Stimulated activated CD4-positive, alpha-beta T cell treated with anti-CD3 and anti-CD28 coated beads, TNF-alpha, amount 100 ng/mL, for 1 hour (primary cell): ENCODE measurements around the gene SNRNP35.
"Not testable (repeated sequence)": the region's sequence is repeated elsewhere in the genome, so short reads cannot be mapped to it uniquely, and the experiment has no call there.

Experiments used
- DNase-seq, 3 donors: peaks; one replicate each; pipeline ENCODE4 v3.0.0-alpha.2; 2020; ENCODE audit warnings: low read depth in 3 of 3, low spot score in 1 of 3

SNRNP35 gene, protein sequence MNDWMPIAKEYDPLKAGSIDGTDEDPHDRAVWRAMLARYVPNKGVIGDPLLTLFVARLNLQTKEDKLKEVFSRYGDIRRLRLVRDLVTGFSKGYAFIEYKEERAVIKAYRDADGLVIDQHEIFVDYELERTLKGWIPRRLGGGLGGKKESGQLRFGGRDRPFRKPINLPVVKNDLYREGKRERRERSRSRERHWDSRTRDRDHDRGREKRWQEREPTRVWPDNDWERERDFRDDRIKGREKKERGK

DNA sequence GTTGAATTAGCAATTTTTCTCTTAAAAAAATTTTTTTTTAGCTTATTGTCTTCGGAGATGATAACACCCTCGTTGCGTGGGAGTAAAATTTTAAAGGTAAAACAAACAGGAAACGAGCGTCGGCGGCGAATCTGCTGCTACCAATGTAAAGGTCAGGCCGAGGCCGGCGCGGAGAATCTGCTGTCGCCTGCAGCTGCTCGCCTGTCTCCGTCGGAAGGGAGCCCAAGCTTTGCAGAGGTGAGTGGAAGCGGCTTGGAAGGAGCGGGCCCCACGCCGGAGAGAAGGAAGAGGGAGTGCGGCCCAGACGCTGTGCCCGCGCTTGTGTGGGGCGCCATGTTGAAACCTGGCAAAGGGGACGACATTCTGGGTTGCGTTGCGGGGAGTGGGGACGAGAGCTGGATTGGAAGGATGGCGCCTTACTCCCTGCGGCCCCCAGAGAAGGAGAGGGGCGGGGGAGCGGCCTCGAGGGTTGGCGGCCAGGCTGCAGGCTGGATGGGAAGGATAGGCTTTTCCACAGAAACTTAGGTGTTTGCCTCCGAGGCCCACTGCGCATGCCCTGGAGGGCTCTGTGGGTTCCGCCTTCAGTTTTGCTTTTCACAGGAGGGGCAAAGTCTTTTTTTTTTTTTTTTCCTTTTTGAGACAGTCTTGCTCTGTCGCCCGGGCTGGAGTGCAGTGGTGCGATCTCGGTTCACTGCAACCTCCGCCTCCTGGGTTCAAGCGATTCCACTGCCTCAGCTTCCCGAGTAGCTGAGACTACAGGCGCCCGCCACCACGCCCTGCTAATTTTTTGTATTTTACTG, at the start of gene SNRNP35:
Gene SNRNP35 (plus strand): TSS at position 160 of the 800 bp plus-strand sequence. CDS start 7,402 bp downstream, outside the sequence.
- peak; percentile 63 to 68 (median 67) for DNase-seq

DNA sequence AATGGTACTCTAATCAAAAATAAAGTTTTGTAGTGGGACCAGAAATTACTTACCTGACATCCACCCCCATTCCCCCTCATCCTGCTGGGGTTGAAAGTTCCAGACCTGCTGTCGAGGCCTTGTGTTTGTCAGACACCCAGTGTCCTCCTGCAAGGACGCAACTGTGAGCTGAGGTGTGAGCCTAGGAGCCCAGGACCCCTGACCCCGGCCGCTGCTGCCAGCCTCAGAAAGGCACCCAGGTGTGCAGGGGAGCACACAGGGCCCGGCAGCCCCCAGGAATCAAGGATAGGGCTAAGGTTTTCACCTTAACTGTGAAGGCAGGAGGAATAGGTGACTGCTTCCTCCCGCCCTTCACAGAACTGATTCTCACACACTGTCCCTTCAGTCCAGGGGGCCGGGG, 49.3 kb upstream of the SNRNP35 start:
- DNase-seq: not testable (repeated sequence)

DNA sequence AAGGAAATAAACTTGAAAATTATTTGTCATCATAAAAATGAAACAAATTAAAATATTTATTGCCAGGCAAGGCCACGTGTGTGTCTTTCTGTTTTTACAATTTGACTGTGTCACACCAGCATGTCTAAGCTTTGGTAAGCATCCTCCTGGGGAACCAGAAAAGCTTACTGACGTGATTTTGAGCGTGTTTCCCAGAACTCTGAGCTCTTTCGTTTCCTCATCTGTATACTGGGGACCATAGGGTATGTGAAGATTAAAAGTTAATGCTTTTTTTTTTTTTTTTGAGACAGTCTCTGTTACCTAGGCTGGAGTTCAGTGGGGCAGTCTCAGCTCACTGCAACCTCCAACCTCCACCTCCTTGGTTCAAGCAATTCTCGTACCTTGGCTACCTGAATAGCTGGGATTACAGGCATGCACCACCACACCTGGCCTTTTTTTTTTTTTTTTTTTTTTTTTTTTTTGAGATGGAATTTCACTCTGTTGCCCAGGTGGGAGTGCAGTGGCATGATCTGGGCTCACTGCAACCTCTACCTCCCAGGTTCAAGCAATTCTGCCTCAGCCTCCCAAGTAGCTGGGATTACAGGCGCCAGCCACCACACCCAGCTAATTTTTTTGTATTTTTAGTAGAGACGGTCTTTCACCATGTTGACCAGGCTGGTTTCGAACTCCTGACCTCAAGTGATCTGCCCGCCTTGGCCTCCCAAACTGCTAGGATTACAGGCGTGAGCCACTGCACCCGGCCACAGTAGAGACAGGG, 48.5 kb upstream of the SNRNP35 start:
- not testable (repeated sequence) for DNase-seq

DNA sequence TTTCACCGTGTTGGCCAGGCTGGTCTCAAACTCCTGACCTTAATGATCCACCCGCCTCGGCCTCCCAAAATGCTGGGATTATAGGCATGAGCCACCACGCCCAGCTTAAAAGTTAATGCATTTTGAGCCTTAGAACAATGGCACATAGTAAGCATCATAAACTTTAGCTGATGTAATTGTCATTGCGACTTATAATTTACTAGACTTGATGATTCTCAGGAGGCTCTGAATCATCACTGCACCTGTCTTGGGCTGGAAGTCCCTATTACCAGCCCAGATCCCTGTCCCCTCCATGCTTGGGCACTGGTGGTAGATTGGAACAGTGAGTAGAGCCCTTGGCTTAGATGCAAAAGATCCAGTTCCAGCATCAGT, 47.9 kb upstream of the SNRNP35 start:
- DNase-seq: no peak

DNA sequence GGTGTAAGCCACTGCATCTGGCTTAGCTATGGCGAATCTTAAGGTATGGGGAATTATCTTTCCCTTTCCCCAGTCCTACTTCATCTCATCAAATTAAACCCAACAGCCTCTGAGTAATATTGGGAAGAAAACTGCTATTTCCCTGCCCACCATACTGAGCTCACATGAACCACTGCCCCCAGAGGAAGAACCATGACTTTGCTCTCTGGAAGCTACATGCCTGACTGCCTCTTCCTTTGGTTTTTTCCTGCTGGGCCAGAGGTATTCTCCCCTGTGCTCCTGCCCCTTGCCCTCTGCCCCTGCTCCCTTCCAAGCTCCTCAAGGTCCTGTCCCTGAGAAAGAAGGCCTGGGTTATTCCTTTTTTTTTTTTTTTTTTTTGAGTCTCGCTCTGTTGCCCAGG, 36.6 kb upstream of the SNRNP35 start:
- no peak for DNase-seq

DNA sequence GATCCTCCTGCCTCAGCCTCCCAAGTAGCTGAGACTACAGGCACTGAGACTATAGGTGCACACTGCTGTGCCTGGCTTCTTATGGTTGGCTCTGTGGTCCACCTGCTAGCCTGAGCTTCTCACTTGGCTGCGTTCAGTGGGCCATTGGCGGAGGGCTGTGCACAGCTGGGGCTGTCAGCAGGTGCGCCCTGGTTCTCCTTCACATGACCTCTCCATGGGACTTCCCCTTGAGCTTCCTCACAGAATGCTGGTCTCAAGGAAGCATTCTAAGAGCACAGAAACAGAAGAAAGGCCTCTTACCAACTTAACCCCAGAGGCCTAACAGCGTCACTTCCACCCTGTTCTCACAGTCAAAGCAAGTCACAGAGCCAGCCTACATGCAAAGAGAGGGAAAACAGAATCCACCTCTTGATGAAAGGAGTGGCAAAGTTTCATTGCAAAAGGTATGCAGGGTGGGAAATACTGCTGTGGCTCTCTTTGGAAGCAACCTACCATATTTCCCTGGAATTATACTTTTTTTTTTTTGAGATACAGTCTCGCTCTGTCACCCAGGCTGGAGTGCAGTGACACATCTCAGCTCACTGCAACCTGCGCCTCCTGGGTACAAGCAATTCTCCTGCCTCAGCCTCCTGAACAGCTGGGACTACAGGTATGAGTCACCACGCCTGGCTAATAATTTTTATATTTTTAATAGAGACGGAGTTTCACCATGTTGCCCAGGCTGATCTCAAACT, 30.7 kb upstream of the SNRNP35 start:
- no peak for DNase-seq

DNA sequence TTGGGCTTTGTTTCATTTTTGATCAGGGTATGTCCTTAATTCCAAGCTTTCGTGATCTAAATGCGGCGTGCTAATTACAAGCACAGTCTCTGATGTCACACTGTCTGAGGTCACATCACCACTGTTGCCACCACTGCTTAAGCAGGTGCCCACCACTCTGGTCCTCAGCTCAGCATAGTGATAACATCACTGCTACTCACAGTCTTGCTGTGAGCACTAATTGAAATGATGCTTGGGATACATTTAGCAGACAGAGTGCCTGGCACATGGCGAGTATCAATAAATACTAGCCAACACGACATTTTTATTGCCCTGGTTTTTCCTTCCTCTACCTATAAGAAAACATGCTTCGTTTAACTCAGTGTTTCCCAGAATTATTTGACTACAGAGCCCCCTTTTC, 29.3 kb upstream of the SNRNP35 start:
- no peak for DNase-seq

DNA sequence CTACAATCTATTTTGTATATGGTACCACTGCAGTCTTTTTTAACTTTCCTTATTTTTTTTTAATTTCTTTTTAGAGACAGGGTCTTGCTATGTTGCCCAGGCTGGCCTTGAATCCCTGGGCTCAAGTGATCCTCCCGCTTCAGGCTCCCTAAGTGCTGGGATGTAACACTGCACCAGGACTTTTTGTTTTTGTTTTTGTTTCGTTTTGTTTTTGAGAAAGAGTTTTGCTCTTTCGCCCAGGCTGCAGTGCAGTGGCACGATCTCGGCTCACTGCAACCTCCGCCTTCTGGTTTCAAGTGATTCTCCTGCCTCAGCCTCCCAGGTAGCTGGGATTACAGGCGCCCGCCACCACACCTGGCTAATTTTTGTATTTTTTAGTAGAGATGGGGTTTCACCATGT, 28.8 kb upstream of the SNRNP35 start:
- DNase-seq: not testable (repeated sequence)

DNA sequence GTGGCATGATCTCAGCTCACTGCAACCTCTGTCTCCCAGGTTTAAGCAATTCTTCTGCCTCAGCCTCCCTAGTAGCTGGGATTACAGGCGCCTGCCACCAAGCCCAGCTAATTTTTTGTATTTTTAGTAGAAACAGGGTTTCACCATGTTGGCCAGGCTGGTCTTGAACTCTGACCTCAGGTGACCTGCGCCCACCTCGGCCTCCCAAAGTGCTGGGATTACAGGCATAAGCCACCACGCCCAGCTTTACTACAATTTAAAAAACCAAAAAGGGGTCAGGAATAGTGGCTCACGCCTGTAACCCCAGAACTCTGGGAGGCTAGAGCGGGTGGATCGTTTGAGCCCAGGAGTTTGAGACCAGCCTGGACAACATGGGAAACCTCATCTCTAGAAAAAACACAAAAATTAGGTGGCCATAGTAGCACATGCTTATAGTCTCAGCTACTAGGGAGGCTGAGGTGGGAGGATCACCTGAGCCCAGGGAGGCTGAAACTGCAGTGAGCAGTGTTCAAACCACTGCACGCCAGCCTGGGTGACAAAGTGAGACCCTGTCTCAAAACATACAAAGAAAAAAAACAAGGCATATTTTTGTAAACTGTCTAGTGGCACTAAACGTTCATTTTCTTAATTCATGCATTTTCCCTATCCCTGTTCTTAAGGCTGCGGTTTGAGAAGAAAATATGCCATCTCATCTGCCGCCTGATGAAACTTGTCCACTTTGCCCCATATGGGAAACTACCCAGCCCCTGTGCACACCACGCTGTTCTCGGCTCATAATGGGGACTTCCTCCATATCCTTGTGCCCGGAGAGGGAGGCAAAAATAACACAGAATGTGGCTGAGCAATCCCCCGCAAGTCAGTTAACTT, 25.8 kb upstream of the SNRNP35 start:
- peak in 1 of 3 donors; percentile 13 for DNase-seq

DNA sequence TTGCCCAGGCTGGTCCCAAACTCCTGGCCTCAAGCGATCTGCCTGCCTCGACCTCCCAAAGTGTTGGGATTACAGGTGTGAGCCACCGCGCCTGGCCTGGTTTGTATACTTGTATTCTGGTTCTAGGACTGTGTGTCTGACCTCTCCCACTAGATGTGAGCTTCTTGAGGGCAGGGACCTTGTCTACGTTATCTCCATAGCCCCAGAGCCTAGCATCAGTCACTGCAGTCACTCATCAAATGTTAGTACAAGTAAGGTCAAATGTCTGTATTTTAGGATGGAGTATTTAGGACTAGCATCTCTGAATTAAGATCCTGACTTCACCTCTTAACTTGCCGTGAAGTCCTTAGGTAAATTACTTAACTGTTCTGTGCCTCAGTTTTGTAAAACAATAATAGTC, 24.3 kb upstream of the SNRNP35 start:
- no peak for DNase-seq

DNA sequence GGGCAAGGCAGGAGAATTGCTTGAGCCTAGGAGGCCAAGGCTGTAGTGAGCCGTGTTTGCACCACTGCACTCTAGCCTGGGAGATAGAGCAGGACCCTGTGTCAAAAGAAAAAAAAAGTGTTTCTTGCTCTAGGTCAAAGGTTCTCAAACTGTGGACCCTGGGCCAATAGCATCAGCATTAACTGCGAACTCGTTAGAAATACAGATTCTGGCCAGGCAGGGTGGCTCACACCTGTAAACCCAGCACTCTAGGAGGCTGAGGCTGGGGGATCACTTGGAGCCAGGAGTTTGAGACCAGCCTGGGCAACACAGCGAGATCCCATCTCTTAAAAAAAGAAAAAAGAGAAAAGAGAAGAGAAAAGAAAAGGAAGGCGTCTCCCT, 22.3 kb upstream of the SNRNP35 start:
- no peak for DNase-seq

DNA sequence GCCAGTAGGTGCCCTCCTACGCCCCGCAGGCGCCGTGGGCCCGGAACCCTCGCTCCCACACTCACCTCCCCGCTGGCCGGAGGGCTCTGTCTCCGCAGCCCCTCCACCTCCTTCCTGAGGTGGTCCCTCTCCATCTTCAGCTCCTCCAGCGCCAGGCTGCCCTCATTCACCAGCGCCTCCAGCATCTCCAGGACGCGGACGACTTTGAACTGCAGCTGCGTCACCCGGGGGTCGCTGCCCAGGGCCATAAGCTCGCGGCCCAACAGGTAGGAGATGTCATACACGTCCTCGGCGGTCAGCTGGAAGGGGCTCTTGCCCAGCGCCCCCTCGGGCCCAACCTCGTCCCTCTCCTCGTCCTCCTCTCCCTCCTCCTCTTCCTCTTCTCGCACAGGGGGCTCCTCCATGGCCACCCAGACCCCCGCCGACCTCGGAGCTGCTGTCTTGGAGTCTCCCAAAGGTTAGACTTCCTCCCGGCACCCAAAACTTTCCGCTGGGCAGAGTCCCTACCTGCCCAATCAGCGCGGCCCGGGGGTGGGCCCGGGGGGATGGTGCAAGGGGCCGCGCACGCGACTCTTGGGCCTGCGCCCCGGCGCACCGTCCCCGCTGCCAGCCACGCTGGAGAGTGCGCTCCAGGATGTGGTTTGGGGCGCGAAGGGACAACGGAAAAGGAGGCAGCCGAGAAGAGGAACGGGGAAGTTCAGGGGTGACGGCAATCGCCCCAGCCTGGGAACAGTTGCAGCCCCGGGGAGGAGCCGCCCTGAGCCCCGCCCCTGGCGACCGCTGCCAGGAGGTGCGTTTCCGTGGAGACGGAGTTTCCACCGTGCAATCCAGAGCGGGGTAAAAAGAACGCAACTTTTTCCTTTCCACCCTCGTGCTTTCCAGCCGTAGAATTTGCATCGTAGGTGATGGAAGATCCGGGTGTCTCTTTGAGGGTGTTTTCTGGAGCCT, 21.6 kb upstream of the SNRNP35 start, which contains the start of gene RILPL2:
Gene RILPL2 (minus strand): TSS at position 668 of the 948 bp plus-strand sequence. CDS start 264 bp downstream, at position 404.
- DNase-seq: peak; percentile 85 to 86 (median 86)

DNA sequence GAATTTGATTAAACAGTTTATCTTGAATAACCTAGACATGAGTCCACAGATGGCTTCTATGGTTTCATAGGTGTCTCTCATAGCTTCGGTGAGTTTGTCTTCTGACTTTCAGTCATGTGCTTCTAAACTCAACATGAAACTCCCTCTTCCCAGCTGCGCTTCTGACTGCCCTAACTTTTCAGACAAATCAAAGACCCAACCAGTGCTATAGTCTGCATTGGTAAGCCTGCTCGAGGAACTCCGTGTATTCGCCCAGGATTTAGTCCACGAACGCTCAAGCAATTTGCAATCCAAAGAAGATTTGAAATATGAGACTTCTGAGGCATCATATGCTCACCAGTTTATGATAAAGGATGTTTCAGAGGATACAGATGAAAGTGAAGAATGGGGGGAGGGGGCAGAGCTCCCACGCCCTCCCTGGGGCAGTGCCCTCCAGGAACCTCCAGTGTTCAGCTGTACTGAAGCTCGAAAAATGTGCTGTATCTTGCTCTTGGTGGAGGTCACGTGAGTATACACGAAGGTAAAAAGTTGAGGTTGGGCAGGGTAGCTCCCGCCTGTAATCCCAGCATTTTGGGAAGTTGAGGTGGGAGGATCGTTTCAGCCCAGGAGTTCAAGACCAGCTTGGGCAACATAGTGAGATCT, 16.3 kb upstream of the SNRNP35 start:
- DNase-seq: no peak

DNA sequence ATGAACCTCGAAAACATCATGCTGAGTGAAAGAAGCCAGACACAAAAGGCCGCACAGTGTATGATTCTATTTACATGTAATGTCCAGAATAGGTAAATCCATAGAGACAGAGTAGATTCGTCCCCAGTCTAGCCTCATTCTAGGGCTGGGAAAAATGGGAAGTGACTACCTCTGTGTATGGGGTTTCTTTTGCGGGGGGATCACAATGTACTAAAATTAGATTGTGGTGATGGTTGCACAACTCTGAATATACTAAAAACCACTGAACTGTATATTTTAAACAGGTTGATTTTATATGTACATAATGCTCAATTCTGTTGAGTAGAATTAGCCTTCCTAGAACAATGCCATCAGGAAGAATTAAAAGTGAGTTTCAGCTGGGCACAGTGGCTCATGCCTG, 15.2 kb upstream of the SNRNP35 start:
- DNase-seq: no peak

DNA sequence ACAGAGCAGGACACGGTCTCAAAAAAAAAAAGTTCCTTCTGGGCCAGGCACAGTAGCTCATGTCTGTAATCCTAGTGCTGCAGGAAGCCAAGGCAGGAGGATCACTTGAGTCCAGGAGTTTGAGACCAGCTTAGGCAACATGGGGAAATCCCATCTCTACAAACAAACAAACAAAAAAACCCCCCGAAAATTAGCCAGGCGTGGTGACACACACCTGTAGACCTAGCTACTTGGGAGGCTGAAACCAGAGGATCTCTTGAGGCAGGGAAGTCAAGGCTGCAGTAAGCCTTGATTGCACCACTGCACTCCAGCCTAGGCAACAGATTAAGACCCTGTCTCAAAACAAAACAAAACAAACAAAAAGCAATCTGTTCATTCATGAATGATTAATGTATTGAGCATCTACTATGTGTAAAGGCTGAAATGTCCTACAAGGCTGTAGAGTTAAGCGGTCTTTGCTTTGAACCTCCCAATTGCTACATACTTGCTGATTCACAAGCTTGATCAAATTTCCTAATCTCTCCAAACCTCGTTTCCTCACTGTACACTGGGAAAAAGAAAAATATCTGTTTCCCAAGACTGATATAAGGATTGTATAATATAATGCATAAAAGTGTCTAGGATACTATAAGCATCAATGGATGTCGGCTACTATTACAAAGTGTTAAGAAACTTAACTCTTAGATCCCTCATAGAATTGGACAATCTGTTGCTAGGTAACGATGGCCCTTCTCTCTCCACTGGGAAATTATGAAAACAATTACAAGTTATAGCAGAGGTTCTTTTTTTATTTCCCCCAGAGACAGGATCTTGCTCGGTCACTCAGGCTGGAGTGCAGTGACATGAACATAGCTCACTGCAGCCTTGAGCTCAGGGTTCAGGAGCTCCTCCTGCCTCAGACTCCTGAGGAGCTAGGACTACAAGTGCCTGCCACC, 13.6 kb upstream of the SNRNP35 start:
- no peak for DNase-seq

DNA sequence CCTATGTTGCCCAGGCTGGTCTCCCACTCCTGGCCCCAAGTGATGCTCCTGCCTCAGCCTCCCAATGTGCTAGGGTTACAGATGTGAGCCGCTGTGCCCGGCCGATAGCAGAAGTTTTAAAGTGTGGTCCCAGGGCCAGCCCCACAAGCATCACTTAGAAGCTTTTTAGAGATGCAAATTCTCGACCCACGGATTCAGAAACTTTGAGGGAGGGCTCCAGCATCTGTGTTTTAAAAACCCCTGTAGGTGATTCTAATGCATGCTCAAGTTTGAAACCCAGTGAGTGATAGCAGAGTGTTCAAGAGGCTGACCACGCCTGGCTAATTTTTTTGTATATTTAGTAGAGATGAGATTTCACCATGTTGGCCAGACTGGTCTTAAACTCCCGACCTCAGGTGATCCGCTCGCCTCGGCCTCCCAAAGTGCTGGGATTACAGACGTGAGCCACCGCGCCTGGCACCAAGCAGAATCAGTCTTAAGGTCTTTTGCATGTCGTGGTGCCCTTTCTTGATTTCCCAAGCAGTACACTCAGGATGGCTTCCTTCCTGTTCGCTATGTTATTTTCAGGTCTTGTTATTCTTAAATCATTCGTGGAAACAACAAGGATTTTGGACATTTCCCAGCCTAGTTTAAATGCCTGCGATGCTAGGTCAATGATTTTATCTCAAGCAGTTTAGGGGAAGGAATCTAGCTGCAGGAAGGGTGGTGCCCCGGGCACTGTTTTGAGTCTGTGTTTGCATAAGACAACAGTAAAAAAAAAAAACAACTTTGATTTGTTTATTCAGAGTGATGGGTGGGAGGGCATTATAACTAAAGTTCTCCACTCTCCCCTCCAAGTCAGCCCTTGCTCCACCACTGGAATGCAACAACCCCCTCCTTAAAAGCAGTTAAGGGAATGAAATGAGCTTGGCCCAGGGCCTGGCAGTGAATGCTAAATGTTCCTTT, 12.3 kb upstream of the SNRNP35 start:
- no peak for DNase-seq
